K562 (cell line): ENCODE data around the gene SLC28A3. TPM values are rescaled to one million over a fixed set of nuclear protein-coding genes. Genes with fewer than 3 reads are reported as not detected.

Experiments
- ATAC-seq: fragments of 200-7000 bp; cut with Tn5 transposase; 3 replicates; pipeline ENCODE4 v1.9.1; 2020; ENCODE audit warnings: moderate library complexity
- BruUV-seq: library from RNA; stranded (reverse); fragments of 400-500 nt; replicated peaks from 2 replicates; lab custom pipeline; 2021; lab: Mats Ljungman, UMichigan
- CTCF ChIA-PET: fragments of 300-600 bp; formaldehyde crosslinking; extraction: SDS; loops from one replicate; lab custom pipeline; 2021; ENCODE audit warnings: low intra/inter-chr PET ratio; lab: Yijun Ruan, JAX
- POLR2A ChIA-PET: fragments of 300-600, 350-650 bp; sonication (Branson Sonifier 250); formaldehyde crosslinking; extraction: SDS; loops from one replicate; lab custom pipeline; 2021; ENCODE audit warnings: antibody characterized with exemption, inconsistent platforms; lab: Yijun Ruan, JAX
- DNase-seq, 4 experiments: peaks; one replicate each; pipeline versions ENCODE4 v3.0.0 to v3.0.0-alpha.2; 2011 to 2018; ENCODE audit warnings: low spot score in 3 of 4, mixed read lengths in 3 of 4; ENCODE audit errors: extremely low read depth in 1 of 4
- FAIRE-seq: peaks from 2 replicates; lab custom pipeline; 2011; peaks lifted over from hg19 to GRCh38; lab: Jason Lieb, UNC
- H2AFZ ChIP-seq: 2 replicates; pipeline ENCODE4 v1.6.0; 2011; ENCODE audit warnings: low read depth, low read length, control low read depth, inconsistent platforms
- H3K27ac ChIP-seq: fragments of 200-600 bp; 3 replicates; pipeline ENCODE4 v1.8.0; 2011; ENCODE audit warnings: low read depth, mild to moderate bottlenecking, control low read depth, inconsistent platforms, low read length, moderate library complexity, mixed read lengths; ENCODE audit errors: extremely low read depth
- H3K27me3 ChIP-seq, 2 experiments: fragments of 300-600 bp in 1 of 2; 2 replicates in 1 of 2; 3 replicates in 1 of 2; pipeline versions ENCODE4 v1.6.0 to v1.8.0; 2011; ENCODE audit warnings: inconsistent platforms in 2 of 2, low read length in 2 of 2, mild to moderate bottlenecking in 1 of 2, mixed read lengths in 1 of 2, moderate library complexity in 1 of 2; ENCODE audit not compliant: control insufficient read depth in 2 of 2, insufficient read depth in 2 of 2
- H3K36me3 ChIP-seq: fragments of 300-600 bp; 3 replicates; pipeline ENCODE4 v1.8.0; 2011; ENCODE audit warnings: mild to moderate bottlenecking, low read length, inconsistent platforms; ENCODE audit not compliant: control insufficient read depth, insufficient read depth
- H3K4me1 ChIP-seq, 2 experiments: fragments of 200-600 bp in 1 of 2; replicated peaks in 1 of 2; 2 replicates in 1 of 2; 3 replicates in 1 of 2; pipeline versions ENCODE4 v1.5.1 to v1.8.0; 2011; ENCODE audit warnings: inconsistent platforms in 2 of 2, low read length in 2 of 2, mild to moderate bottlenecking in 1 of 2, mixed read lengths in 1 of 2, moderate library complexity in 1 of 2; ENCODE audit not compliant: control insufficient read depth in 2 of 2, insufficient read depth in 2 of 2
- H3K4me2 ChIP-seq: 2 replicates; pipeline ENCODE4 v1.6.1; 2011; ENCODE audit warnings: low read length, control low read depth, inconsistent platforms, mixed read lengths; ENCODE audit not compliant: insufficient read depth
- H3K4me3 ChIP-seq: fragments of 200-600 bp; sonication (generic), shearing (Covaris generic); 2 replicates; pipeline ENCODE4 v1.5.1; 2016; ENCODE audit warnings: control low read depth, inconsistent platforms
- H3K79me2 ChIP-seq: fragments of 200-600 bp; 3 replicates; pipeline ENCODE4 v1.8.0; 2011; ENCODE audit warnings: low read length, inconsistent platforms; ENCODE audit not compliant: control insufficient read depth, insufficient read depth
- H3K9ac ChIP-seq, 2 experiments: 2 replicates each; pipeline versions ENCODE4 v1.6.0 to v1.6.1; 2011; ENCODE audit warnings: low read depth in 2 of 2, low read length in 2 of 2, control low read depth in 1 of 2, inconsistent platforms in 1 of 2, mild to moderate bottlenecking in 1 of 2, mixed read lengths in 1 of 2; ENCODE audit not compliant: insufficient read depth in 1 of 2
- H3K9me1 ChIP-seq: one replicate; pipeline ENCODE4 v1.6.0; 2011; ENCODE audit warnings: inconsistent platforms, mild to moderate bottlenecking, low read length, moderate library complexity; ENCODE audit not compliant: control insufficient read depth, insufficient read depth
- H3K9me3 ChIP-seq: replicated peaks from 2 replicates; pipeline ENCODE4 v1.5.1; 2011; ENCODE audit warnings: low read depth, low read length, inconsistent platforms; ENCODE audit not compliant: control insufficient read depth, insufficient read depth
- H4K20me1 ChIP-seq: replicated peaks from 2 replicates; pipeline ENCODE4 v1.6.1; 2011; ENCODE audit warnings: low read length, inconsistent platforms, mixed read lengths; ENCODE audit not compliant: control insufficient read depth, insufficient read depth
- CBFA2T3 ChIP-seq: fragments of 450-650 bp; IDR thresholded peaks from 2 replicates; pipeline ENCODE4 v1.6.1; 2017
- ILF3 ChIP-seq: fragments of 450-650 bp; IDR thresholded peaks from 2 replicates; pipeline ENCODE4 v1.6.1; 2018; ENCODE audit warnings: antibody characterized with exemption, mild to moderate bottlenecking, moderate library complexity, borderline replicate concordance
- KLF1 ChIP-seq: fragments of 450-650 bp; IDR thresholded peaks from 2 replicates; pipeline ENCODE4 v1.6.1; 2016; ENCODE audit warnings: missing genetic modification characterization, missing compliant biosample characterization
- NR1H2 ChIP-seq: sonication (generic); formaldehyde crosslinking; IDR thresholded peaks from 2 replicates; pipeline ENCODE4 v1.4.0; 2020; ENCODE audit warnings: mild to moderate bottlenecking, missing genetic modification reagents
- NR2C1 ChIP-seq, 2 experiments: fragments of 450-650 bp; IDR thresholded peaks; 2 replicates each; pipeline ENCODE4 v1.6.1; 2017; ENCODE audit warnings: mild to moderate bottlenecking in 2 of 2, antibody characterized with exemption in 1 of 2, inconsistent platforms in 1 of 2, missing compliant biosample characterization in 1 of 2, missing genetic modification characterization in 1 of 2
- SLC30A9 ChIP-seq: fragments of 250-450 bp; sonication (Bioruptor Pico); IDR thresholded peaks from 2 replicates; pipeline ENCODE4 v1.8.0; 2022; ENCODE audit warnings: mild to moderate bottlenecking, moderate library complexity
- SRSF7 ChIP-seq: fragments of 200-400 bp; formaldehyde crosslinking; optimal IDR thresholded peaks from 2 replicates; pipeline ENCODE3; 2017; ENCODE audit warnings: mild to moderate bottlenecking, low read depth, low read length
- XRCC5 ChIP-seq: fragments of 200-400 bp; formaldehyde crosslinking; IDR thresholded peaks from 2 replicates; pipeline ENCODE4 v1.6.1; 2017; ENCODE audit warnings: low read depth, mild to moderate bottlenecking, low read length
- ZNF197 ChIP-seq: fragments of 200-800 bp; sonication (Bioruptor generic); IDR thresholded peaks from 2 replicates; pipeline ENCODE4 v1.6.1; 2016; ENCODE audit warnings: low read depth, missing genetic modification characterization, missing compliant biosample characterization
- ZNF431 ChIP-seq: sonication (generic); formaldehyde crosslinking; IDR thresholded peaks from 2 replicates; pipeline ENCODE4 v1.8.0; 2022; ENCODE audit warnings: mild to moderate bottlenecking, missing genetic modification reagents
- WGBS: fragments of 100-300 bp; shearing (Covaris generic); methylation state at CpG from one replicate; pipeline ENCODE4 v1.1.6; 2016; ENCODE audit warnings: low coverage, mixed read lengths; ENCODE audit not compliant: insufficient coverage; ENCODE audit errors: missing lambda C conversion rate; 5-methylcytosine and 5-hydroxymethylcytosine counted together
- in situ Hi-C: fragments of 300-500 bp; cut with MboI; formaldehyde crosslinking; loops from 4 replicates; pipeline ENCODE4 v1.15.0; 2018; ENCODE audit warnings: inconsistent platforms, mixed read lengths
- intact Hi-C: fragments of 100-400 bp; cut with micrococcal nuclease; formaldehyde crosslinking; loops from 2 replicates; pipeline ENCODE4 v1.14.2; 2022
- polyA plus RNA-seq, 8 experiments: library from polyadenylated mRNA; depleted of rRNA in 4 of 8; stranded (reverse) in 5 of 8; unstranded in 3 of 8; fragments of >200 nt; fragmentation: Nextera tagmentation in 2 of 8; fragmentation: Illumina TruSeq in 1 of 8; extraction: Ambion mirVana in 2 of 8; extraction: Trizol in 1 of 8; gene quantifications; 2 replicates each; pipeline versions ENCODE4 v1.2.1 to v1.2.3, GENCODE V29; 2011 to 2014; ENCODE audit warnings: inconsistent platforms in 1 of 8, missing spikeins in 1 of 8
- total RNA-seq, 7 experiments: library from RNA; depleted of rRNA in 6 of 7; stranded (reverse); fragments of >200 nt in 6 of 7; fragmentation: Illumina TruSeq in 2 of 7; extraction: Trizol in 2 of 7; gene quantifications; 2 replicates each; pipeline versions ENCODE4 v1.2.1 to v1.2.3, GENCODE V29; 2011 to 2021; ENCODE audit warnings: low replicate concordance in 1 of 7
- TF ChIP-seq, protein P1 (sequence below): fragments of 250-450 bp; sonication (Bioruptor Pico); IDR thresholded peaks from 2 replicates; pipeline ENCODE4 v1.4.0; 2020
- TF ChIP-seq, protein P2 (sequence below): fragments of 250-450 bp; sonication (Bioruptor Pico); IDR thresholded peaks from 2 replicates; pipeline ENCODE4 v1.5.0; 2021
- TF ChIP-seq, protein P3 (sequence below): sonication (generic); formaldehyde crosslinking; IDR thresholded peaks from 2 replicates; pipeline ENCODE4 v1.9.0; 2022; ENCODE audit warnings: mild to moderate bottlenecking, missing genetic modification reagents
- TF ChIP-seq, protein P4 (sequence below), 3 experiments: fragments of 200-800 bp in 1 of 3; sonication (Bioruptor generic) in 1 of 3; sonication (generic) in 1 of 3; formaldehyde crosslinking in 1 of 3; IDR thresholded peaks; 2 replicates each; pipeline versions ENCODE4 v1.6.1 to v1.8.0; 2016 to 2022; ENCODE audit warnings: mild to moderate bottlenecking in 2 of 3, missing compliant biosample characterization in 2 of 3, missing genetic modification characterization in 2 of 3, missing genetic modification reagents in 1 of 3

The SLC28A3 gene
- total and polyA plus RNA-seq, 9 of the 15 experiments (the other 6 are each of a cell fraction or from before 2014, with no cell fraction given), result not detected

- no peak for ATAC-seq
- Histone ChIP-seq H3K4me2 (no peak overlapping the region), H3K36me3 (no peaks in the 10 kb centered on the region), H3K9me1 (no peaks in the 10 kb centered on the region), H2AFZ (no peak overlapping the region), H3K4me3 (no peak overlapping the region), H3K4me1 (no peaks in the 10 kb centered on the region), H3K27me3 (peaks cover 0 to 11% of the 10 kb centered on the region in 2 experiments; a peak in 2 of 5 replicates), H3K9ac (no peak overlapping the region), H3K79me2 (no peaks in the 10 kb centered on the region), H4K20me1 (no peaks in the 10 kb centered on the region; the same call in 1 of the 2 replicates), H3K9me3 (no peaks in the 10 kb centered on the region), H3K27ac (no peak overlapping the region)
- TF ChIP-seq ILF3 (no peak), ZNF197 (CRISPR knock-in tag) (no peak), SRSF7 (no peak), NR1H2 (no peak), SLC30A9 (CRISPR knock-in tag) (no peak), KLF1 (tag) (no peak), ZNF431 (CRISPR knock-in tag) (no peak), XRCC5 (no peak), CBFA2T3 (no peak), NR2C1 (IDR thresholded peaks at IDR 0.05) (no peak), NR2C1 (tag; IDR thresholded peaks at IDR 0.05) (no peak)
- TF ChIP-seq, protein P1, sequence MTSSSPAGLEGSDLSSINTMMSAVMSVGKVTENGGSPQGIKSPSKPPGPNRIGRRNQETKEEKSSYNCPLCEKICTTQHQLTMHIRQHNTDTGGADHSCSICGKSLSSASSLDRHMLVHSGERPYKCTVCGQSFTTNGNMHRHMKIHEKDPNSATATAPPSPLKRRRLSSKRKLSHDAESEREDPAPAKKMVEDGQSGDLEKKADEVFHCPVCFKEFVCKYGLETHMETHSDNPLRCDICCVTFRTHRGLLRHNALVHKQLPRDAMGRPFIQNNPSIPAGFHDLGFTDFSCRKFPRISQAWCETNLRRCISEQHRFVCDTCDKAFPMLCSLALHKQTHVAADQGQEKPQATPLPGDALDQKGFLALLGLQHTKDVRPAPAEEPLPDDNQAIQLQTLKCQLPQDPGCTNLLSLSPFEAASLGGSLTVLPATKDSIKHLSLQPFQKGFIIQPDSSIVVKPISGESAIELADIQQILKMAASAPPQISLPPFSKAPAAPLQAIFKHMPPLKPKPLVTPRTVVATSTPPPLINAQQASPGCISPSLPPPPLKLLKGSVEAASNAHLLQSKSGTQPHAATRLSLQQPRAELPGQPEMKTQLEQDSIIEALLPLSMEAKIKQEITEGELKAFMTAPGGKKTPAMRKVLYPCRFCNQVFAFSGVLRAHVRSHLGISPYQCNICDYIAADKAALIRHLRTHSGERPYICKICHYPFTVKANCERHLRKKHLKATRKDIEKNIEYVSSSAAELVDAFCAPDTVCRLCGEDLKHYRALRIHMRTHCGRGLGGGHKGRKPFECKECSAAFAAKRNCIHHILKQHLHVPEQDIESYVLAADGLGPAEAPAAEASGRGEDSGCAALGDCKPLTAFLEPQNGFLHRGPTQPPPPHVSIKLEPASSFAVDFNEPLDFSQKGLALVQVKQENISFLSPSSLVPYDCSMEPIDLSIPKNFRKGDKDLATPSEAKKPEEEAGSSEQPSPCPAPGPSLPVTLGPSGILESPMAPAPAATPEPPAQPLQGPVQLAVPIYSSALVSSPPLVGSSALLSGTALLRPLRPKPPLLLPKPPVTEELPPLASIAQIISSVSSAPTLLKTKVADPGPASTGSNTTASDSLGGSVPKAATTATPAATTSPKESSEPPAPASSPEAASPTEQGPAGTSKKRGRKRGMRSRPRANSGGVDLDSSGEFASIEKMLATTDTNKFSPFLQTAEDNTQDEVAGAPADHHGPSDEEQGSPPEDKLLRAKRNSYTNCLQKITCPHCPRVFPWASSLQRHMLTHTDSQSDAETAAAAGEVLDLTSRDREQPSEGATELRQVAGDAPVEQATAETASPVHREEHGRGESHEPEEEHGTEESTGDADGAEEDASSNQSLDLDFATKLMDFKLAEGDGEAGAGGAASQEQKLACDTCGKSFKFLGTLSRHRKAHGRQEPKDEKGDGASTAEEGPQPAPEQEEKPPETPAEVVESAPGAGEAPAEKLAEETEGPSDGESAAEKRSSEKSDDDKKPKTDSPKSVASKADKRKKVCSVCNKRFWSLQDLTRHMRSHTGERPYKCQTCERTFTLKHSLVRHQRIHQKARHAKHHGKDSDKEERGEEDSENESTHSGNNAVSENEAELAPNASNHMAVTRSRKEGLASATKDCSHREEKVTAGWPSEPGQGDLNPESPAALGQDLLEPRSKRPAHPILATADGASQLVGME (CRISPR knock-in tag), result no peak
- TF ChIP-seq, protein P2, sequence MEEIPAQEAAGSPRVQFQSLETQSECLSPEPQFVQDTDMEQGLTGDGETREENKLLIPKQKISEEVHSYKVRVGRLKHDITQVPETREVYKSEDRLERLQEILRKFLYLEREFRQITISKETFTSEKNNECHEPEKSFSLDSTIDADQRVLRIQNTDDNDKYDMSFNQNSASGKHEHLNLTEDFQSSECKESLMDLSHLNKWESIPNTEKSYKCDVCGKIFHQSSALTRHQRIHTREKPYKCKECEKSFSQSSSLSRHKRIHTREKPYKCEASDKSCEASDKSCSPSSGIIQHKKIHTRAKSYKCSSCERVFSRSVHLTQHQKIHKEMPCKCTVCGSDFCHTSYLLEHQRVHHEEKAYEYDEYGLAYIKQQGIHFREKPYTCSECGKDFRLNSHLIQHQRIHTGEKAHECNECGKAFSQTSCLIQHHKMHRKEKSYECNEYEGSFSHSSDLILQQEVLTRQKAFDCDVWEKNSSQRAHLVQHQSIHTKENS (CRISPR knock-in tag), result no peak
- TF ChIP-seq, protein P3, sequence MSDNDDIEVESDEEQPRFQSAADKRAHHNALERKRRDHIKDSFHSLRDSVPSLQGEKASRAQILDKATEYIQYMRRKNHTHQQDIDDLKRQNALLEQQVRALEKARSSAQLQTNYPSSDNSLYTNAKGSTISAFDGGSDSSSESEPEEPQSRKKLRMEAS (CRISPR knock-in tag), result no peak
- TF ChIP-seq, protein P4, sequence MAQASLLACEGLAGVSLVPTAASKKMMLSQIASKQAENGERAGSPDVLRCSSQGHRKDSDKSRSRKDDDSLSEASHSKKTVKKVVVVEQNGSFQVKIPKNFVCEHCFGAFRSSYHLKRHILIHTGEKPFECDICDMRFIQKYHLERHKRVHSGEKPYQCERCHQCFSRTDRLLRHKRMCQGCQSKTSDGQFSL (CRISPR knock-in tag; IDR thresholded peaks at IDR 0.05), result no peak
- TF ChIP-seq, protein P4 (tag; IDR thresholded peaks at IDR 0.05), result no peak
- POLR2A ChIA-PET, result no interaction called here
- 0% methylated on average over 3 of the region's 3 CpGs for WGBS
- intact Hi-C loops (no loop called here), in situ Hi-C loops (no loop called here)
- BruUV-seq, result no TSS peak
- no peak for DNase-seq
- FAIRE-seq, result no peak
- CTCF ChIA-PET, result no interaction called here
Measured at GRCh38 chr9:84301851-84302250, 38.7 kb downstream of the SLC28A3 start.
